Activated CD4-positive, alpha-beta T cell treated with anti-CD3 and anti-CD28 coated beads, Interleukin-2, amount 10 ng/mL, durations not matched to agents 24 days and 14 days (primary cell): Measurements from ENCODE around the gene FITM2. TPM values are rescaled to one million over a fixed set of nuclear protein-coding genes. Genes with fewer than 3 reads are reported as not detected.
"Not testable (repeated sequence)": the region's sequence is repeated elsewhere in the genome, so short reads cannot be mapped to it uniquely, and the experiment has no call there.

ENCODE experiments used
- DNase-seq: peaks from one replicate; pipeline ENCODE4 v3.0.0; 2022
- H3K27ac Mint-ChIP-seq: one replicate; pipeline ENCODE4 v1.8.0; 2022; ENCODE audit warnings: mild to moderate bottlenecking, mixed read lengths
- H3K27me3 Mint-ChIP-seq: one replicate; pipeline ENCODE4 v1.8.0; 2022; ENCODE audit warnings: mixed read lengths
- H3K36me3 Mint-ChIP-seq: one replicate; pipeline ENCODE4 v1.8.0; 2022; ENCODE audit warnings: low read depth, mild to moderate bottlenecking, mixed read lengths
- H3K4me1 Mint-ChIP-seq: one replicate; pipeline ENCODE4 v1.8.0; 2021; ENCODE audit warnings: mixed read lengths
- H3K4me3 Mint-ChIP-seq: one replicate; pipeline ENCODE4 v1.8.0; 2022; ENCODE audit warnings: mild to moderate bottlenecking, moderate library complexity, mixed read lengths
- H3K9me3 Mint-ChIP-seq: one replicate; pipeline ENCODE4 v1.8.0; 2021; ENCODE audit warnings: mixed read lengths
- intact Hi-C: fragments of 100-400 bp; cut with micrococcal nuclease; formaldehyde crosslinking; loops from one replicate; pipeline ENCODE4 v1.15.1; 2023
- total RNA-seq: library from RNA; stranded (reverse); gene quantifications from 2 replicates; pipeline ENCODE4 v1.2.3, GENCODE V29; 2022

Gene FITM2
- 2.0 and 2.8 TPM in 2 replicates for total RNA-seq

- Mint-ChIP-seq H3K36me3 (peaks cover 8% of the 10 kb centered on the region), H3K27ac (peak within 1 kb of the TSS; percentile 92), H3K9me3 (no peaks in the 10 kb centered on the region), H3K4me1 (peaks cover 16% of the 10 kb centered on the region), H3K4me3 (peak within 1 kb of the TSS; percentile 92), H3K27me3 (peaks cover 3% of the 10 kb centered on the region)
- intact Hi-C loops, result loop anchor here (1.0 to 5.0 kb wide), 4 partner anchors 94 to 194 kb away; partner anchors contain the start of genes OSER1 and TTPAL
- DNase-seq, result peak; percentile 99
These were observed at the start of gene FITM2 for GRCh38 chr20:44310664-44311639. Gene FITM2, minus strand, starts transcription at chr20:44311202. Its CDS starts 54 bp downstream, at chr20:44311148.

- no peaks in the 10 kb centered on the region for H3K9me3 Mint-ChIP-seq
- no peaks in the 10 kb centered on the region for H3K36me3 Mint-ChIP-seq
- H3K27me3 Mint-ChIP-seq, result peaks cover 14% of the 10 kb centered on the region
- H3K4me3 Mint-ChIP-seq, result no peak overlapping the region
- DNase-seq, result no peak
- H3K4me1 Mint-ChIP-seq, result no peaks in the 10 kb centered on the region
- H3K27ac Mint-ChIP-seq, result no peak overlapping the region
- intact Hi-C loops, result no loop called here
These were observed 49.2 kb upstream of the FITM2 start for GRCh38 chr20:44360221-44360620.

DNA sequence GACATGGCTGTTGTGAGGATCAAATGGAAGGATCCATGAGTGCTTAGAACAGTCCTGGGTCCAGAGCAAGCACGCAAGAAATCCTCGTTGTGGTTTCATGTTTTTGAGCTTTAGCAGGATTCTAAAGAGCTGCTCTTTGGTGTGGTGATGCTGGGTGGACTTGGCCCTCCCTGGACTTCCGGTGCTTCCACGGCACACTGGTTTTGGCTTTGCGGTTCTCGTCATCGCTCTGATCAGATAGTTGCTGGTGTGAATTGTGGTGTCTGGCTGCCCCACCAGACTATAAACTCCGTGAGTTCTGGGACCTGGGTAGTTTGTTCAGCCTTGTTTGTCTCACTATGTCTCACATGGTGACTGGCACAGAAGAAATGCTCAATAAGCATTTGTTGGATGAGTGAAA, 47.8 kb upstream of the FITM2 start:
- DNase-seq, result no peak
- Mint-ChIP-seq H3K9me3 (no peaks in the 10 kb centered on the region), H3K27me3 (peaks cover 14% of the 10 kb centered on the region), H3K36me3 (no peaks in the 10 kb centered on the region), H3K4me3 (no peak overlapping the region), H3K27ac (no peak overlapping the region), H3K4me1 (no peaks in the 10 kb centered on the region)
- intact Hi-C loops, result no loop called here

DNA sequence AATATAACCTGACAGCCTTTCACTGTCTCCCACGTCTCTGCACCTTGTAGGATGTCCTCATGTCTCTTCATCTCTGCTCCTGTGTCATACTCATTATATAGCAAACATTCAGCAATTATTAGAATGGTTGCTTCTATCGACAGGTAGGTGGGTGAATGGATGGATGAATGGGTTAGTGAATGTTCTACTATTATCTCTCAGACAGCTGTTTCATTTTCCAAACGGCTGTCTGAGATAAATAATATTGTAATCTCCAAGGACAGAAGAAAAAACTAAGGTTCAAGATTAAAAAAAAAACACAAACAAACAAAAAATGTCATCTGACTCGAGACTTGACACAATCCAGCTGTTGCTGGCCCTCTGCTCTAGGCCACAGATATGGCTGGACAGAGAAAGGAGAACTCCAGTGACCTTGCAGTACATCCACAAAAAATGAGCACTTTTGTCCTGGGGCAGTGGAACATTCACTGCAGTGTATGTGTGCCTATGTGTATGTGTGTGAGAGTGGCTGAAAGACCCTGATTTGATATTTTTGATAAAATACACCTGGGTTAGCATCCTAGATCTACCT, 46.6 kb upstream of the FITM2 start:
- DNase-seq, result no peak
- Mint-ChIP-seq H3K4me1 (no peaks in the 10 kb centered on the region), H3K27ac (no peak overlapping the region), H3K9me3 (no peaks in the 10 kb centered on the region), H3K4me3 (no peak overlapping the region), H3K36me3 (no peaks in the 10 kb centered on the region), H3K27me3 (peaks cover 14% of the 10 kb centered on the region)
- intact Hi-C loops, result no loop called here

GRCh38 chr20:44357020-44357419, 46.0 kb upstream of the FITM2 start:
- peaks cover 12% of the 10 kb centered on the region for H3K27me3 Mint-ChIP-seq
- no peaks in the 10 kb centered on the region for H3K36me3 Mint-ChIP-seq
- intact Hi-C loops, result no loop called here
- no peak overlapping the region for H3K4me3 Mint-ChIP-seq
- H3K27ac Mint-ChIP-seq, result no peak overlapping the region
- no peaks in the 10 kb centered on the region for H3K4me1 Mint-ChIP-seq
- no peak for DNase-seq
- no peaks in the 10 kb centered on the region for H3K9me3 Mint-ChIP-seq

- no peak overlapping the region for H3K27ac Mint-ChIP-seq
- intact Hi-C loops, result no loop called here
- H3K9me3 Mint-ChIP-seq, result no peaks in the 10 kb centered on the region
These were observed 45.3 kb upstream of the FITM2 start for GRCh38 chr20:44356353-44356723.

GRCh38 chr20:44355498-44356352, 44.7 kb upstream of the FITM2 start, which contains the start of gene HNF4A:
Gene HNF4A, plus strand, starts transcription at chr20:44355699. Its CDS starts 106 bp downstream, at chr20:44355805.
- Mint-ChIP-seq H3K9me3 (no peaks in the 10 kb centered on the region), H3K4me3 (no peak within 1 kb of the TSS), H3K27me3 (peaks cover 10% of the 10 kb centered on the region), H3K36me3 (no peaks in the 10 kb centered on the region), H3K27ac (no peak within 1 kb of the TSS), H3K4me1 (no peaks in the 10 kb centered on the region)
- intact Hi-C loops, result no loop called here
- no peak for DNase-seq

More at GRCh38 chr20:44356353-44356723, 45.3 kb upstream of the FITM2 start:
- H3K27me3 Mint-ChIP-seq, result peaks cover 9% of the 10 kb centered on the region
- no peak for DNase-seq
- H3K36me3 Mint-ChIP-seq, result no peaks in the 10 kb centered on the region
- H3K4me3 Mint-ChIP-seq, result no peak overlapping the region
- no peaks in the 10 kb centered on the region for H3K4me1 Mint-ChIP-seq

GRCh38 chr20:44354979-44355497, 44.0 kb upstream of the FITM2 start:
- Mint-ChIP-seq H3K9me3 (no peaks in the 10 kb centered on the region), H3K4me1 (no peaks in the 10 kb centered on the region), H3K4me3 (no peak overlapping the region), H3K27me3 (peaks cover 6% of the 10 kb centered on the region), H3K36me3 (no peaks in the 10 kb centered on the region), H3K27ac (no peak overlapping the region)
- no peak for DNase-seq
- intact Hi-C loops, result no loop called here

GRCh38 chr20:44350567-44350966, 39.6 kb upstream of the FITM2 start:
- no peak for DNase-seq
- H3K4me3 Mint-ChIP-seq, result no peak overlapping the region
- H3K4me1 Mint-ChIP-seq, result no peaks in the 10 kb centered on the region
- H3K27me3 Mint-ChIP-seq, result peaks cover 4% of the 10 kb centered on the region
- H3K36me3 Mint-ChIP-seq, result no peaks in the 10 kb centered on the region
- no peaks in the 10 kb centered on the region for H3K9me3 Mint-ChIP-seq
- H3K27ac Mint-ChIP-seq, result no peak overlapping the region
- intact Hi-C loops, result no loop called here

- intact Hi-C loops, result no loop called here
- H3K27ac Mint-ChIP-seq, result no peak overlapping the region
- no peaks in the 10 kb centered on the region for H3K4me1 Mint-ChIP-seq
- H3K4me3 Mint-ChIP-seq, result no peak overlapping the region
- H3K9me3 Mint-ChIP-seq, result no peaks in the 10 kb centered on the region
- no peaks in the 10 kb centered on the region for H3K36me3 Mint-ChIP-seq
- DNase-seq, result no peak
- H3K27me3 Mint-ChIP-seq, result peaks cover 4% of the 10 kb centered on the region
These were observed 38.3 kb upstream of the FITM2 start for GRCh38 chr20:44349349-44349748.

DNA sequence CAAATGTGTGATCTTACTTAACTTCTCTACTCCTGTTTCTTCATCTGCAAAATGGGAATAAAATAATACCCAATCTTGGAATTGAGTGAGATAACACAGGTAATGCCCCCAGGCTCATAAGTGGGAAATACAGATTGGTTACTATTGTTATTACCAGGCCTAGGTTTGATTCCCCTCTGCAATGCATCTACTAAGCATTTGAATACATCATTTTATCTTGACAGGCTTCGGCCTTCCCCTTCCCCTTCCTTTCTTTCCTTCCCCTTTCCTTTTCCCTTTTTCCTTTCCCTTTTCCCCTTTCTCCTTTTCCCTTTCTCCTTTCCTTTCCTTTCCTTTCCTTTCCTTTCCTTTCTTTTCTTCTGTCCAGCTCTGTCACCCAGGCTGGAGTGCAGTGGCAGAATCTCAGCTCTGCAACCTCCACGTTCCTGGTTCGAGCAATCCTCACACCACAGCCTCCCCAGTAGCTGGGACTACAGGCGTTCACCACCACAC, 37.2 kb upstream of the FITM2 start:
- intact Hi-C loops, result no loop called here
- H3K9me3 Mint-ChIP-seq, result no peaks in the 10 kb centered on the region
- H3K27ac Mint-ChIP-seq, result no peak overlapping the region
- H3K27me3 Mint-ChIP-seq, result peaks cover 4% of the 10 kb centered on the region
- no peak overlapping the region for H3K4me3 Mint-ChIP-seq
- DNase-seq, result no peak
- no peaks in the 10 kb centered on the region for H3K36me3 Mint-ChIP-seq
- no peaks in the 10 kb centered on the region for H3K4me1 Mint-ChIP-seq

- DNase-seq, H3K9me3 Mint-ChIP-seq, H3K27ac Mint-ChIP-seq, H3K4me1 Mint-ChIP-seq, intact Hi-C loops, H3K36me3 Mint-ChIP-seq, H3K27me3 Mint-ChIP-seq, H3K4me3 Mint-ChIP-seq: not testable (repeated sequence)
These were observed 34.9 kb upstream of the FITM2 start for GRCh38 chr20:44345941-44346340.

DNA sequence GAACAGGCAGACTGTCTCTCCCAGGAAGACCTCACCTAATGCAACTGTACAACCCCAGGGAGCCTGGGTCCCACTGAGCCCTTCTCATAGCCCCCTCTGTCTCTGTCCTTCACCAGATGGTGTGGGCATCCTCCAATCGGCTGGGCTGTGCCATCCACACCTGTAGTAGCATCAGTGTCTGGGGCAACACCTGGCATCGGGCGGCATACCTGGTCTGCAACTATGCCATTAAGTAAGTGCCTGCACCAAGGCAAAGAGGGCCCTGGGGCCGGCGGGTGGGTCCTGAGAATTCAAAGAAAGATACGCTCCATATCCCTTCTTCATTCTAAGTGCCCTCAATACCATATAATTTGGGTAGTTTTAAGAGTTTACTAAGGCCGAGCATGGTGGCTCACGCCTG, 34.1 kb upstream of the FITM2 start:
- H3K9me3 Mint-ChIP-seq, result no peaks in the 10 kb centered on the region
- no peak overlapping the region for H3K4me3 Mint-ChIP-seq
- no peak for DNase-seq
- intact Hi-C loops, result no loop called here
- H3K36me3 Mint-ChIP-seq, result no peaks in the 10 kb centered on the region
- no peak overlapping the region for H3K27ac Mint-ChIP-seq
- no peaks in the 10 kb centered on the region for H3K4me1 Mint-ChIP-seq
- peaks cover 3% of the 10 kb centered on the region for H3K27me3 Mint-ChIP-seq
